H1 (cell line): ENCODE measurements around the gene RCL1. TPM values are rescaled to one million over a fixed set of nuclear protein-coding genes. Genes with fewer than 3 reads are reported as not detected.

Source experiments
- CHD7 ChIP-seq: fragments of 300-600 bp; sonication (generic); IDR thresholded peaks from 2 replicates; pipeline ENCODE4 v1.7.1; 2012; ENCODE audit warnings: low read length, moderate library complexity, mild to moderate bottlenecking, inconsistent platforms; ENCODE audit not compliant: insufficient replicate concordance
- RFX5 ChIP-seq: IDR thresholded peaks from 2 replicates; pipeline ENCODE4 v1.6.1; 2011; ENCODE audit warnings: low read depth, low read length, improper control_type of control experiment, borderline replicate concordance
- SRF ChIP-seq: IDR thresholded peaks from 2 replicates; pipeline ENCODE4 v1.6.1; 2011; ENCODE audit warnings: mild to moderate bottlenecking, low read depth, low read length, moderate library complexity
- polyA plus RNA-seq, 7 experiments: library from polyadenylated mRNA; depleted of rRNA in 3 of 7; stranded (reverse) in 5 of 7; unstranded in 2 of 7; fragments of >200 nt in 5 of 7; fragments of 200-250 nt in 2 of 7; gene quantifications; 1 replicate in 5 of 7; 2 replicates in 1 of 7; 4 replicates in 1 of 7; pipeline versions ENCODE4 v1.2.1 to v1.2.3, GENCODE V29; 2011 to 2013; ENCODE audit warnings: missing spikeins in 2 of 7, mixed read lengths in 2 of 7
- total RNA-seq: library from RNA; stranded (reverse); fragmentation: NEBNext Ultra II Directional; extraction: Animal tissue kit (Norgen Biotek cat#: 25700); gene quantifications from 2 replicates; pipeline ENCODE4 v1.2.1, GENCODE V29; 2021

Gene RCL1
- total and polyA plus RNA-seq, 2 of the 8 experiments (the other 6 are each of a cell fraction or from before 2014, with no cell fraction given): 21.0 to 29.5 TPM

GRCh38 chr9:4828761-4829160 lies 36.0 kb downstream of the RCL1 start (continued):
- TF ChIP-seq CHD7 (no peak), SRF (no peak), RFX5 (no peak)
